Measurements from ENCODE around the gene BTN3A1. TPM values are rescaled to one million over a fixed set of nuclear protein-coding genes. Genes with fewer than 3 reads are reported as not detected.

Gene BTN3A1
- total RNA-seq, 1 experiment from 2014 or later, result 32.7 TPM

DNA sequence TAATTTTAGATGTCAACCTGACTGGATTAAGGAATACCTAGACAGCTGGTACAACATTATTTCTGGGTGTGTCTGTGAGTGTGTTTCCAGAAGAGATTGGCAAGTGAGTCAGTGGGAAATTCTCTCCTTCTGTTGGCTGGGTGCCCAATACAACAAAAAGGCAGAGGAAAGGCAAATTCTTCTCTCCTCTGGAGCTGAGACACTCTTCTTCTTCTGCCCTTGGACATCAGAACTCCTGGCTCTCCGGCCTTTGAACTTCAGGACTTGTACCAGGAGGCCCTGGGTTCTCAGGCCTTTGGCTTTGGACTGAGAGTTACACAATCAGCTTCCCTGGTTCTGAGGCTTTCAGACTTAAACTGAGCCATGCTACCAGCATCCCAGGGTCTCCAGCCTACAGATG lies 7.8 kb upstream of the BTN3A1 start:
- no peak for DNase-seq
- H3K79me2 ChIP-seq (ENCODE audit: low read length), result no peaks in the 10 kb centered on the region
- 0 out of 2 replicates have a peak, but pooled peaks cover 4% of the 10 kb centered on the region for H3K4me1 ChIP-seq (ENCODE audit: low read length)

GRCh38 chr6:26398555-26398954 lies 3.5 kb upstream of the BTN3A1 start:
- Histone ChIP-seq H3K79me2 (ENCODE audit: low read length) (peaks cover 10% of the 10 kb centered on the region), H3K36me3 (ENCODE audit: insufficient read depth, low read length) (no peaks in the 10 kb centered on the region), H3K9ac (ENCODE audit: low read length) (no peak overlapping the region), H3K27me3 (ENCODE audit: low read length) (no peaks in the 10 kb centered on the region), H3K4me3 (ENCODE audit: low read length) (no peak overlapping the region), H4K20me1 (ENCODE audit: insufficient read depth, low read depth, low read length) (no peaks in the 10 kb centered on the region), H3K4me2 (ENCODE audit: low read depth, low read length, poor library complexity, severe bottlenecking) (no peak overlapping the region), H3K27ac (ENCODE audit: low read length) (no peak overlapping the region), H3K4me1 (ENCODE audit: low read length) (peaks cover 29% of the 10 kb centered on the region), H2AFZ (ENCODE audit: low read length) (no peak overlapping the region), H3K9me3 (ENCODE audit: low read length) (no peaks in the 10 kb centered on the region), H3K9me2 (replicated peaks; ENCODE audit: insufficient read depth, low read length) (no peaks in the 10 kb centered on the region)
- no peak for DNase-seq

More for the DNA sequence above, 7.8 kb upstream of the BTN3A1 start:
- H4K20me1 ChIP-seq (ENCODE audit: insufficient read depth, low read depth, low read length), result no peaks in the 10 kb centered on the region
- H3K9me2 ChIP-seq (replicated peaks; ENCODE audit: insufficient read depth, low read length), result no peaks in the 10 kb centered on the region
- no peaks in the 10 kb centered on the region for H3K9me3 ChIP-seq (ENCODE audit: low read length)
- no peak overlapping the region for H3K4me2 ChIP-seq (ENCODE audit: low read depth, low read length, poor library complexity, severe bottlenecking)
- H2AFZ ChIP-seq (ENCODE audit: low read length), result no peak overlapping the region
- H3K36me3 ChIP-seq (ENCODE audit: insufficient read depth, low read length), result 0 out of 2 replicates have a peak, but pooled peaks cover 3% of the 10 kb centered on the region
- H3K27me3 ChIP-seq (ENCODE audit: low read length), result no peaks in the 10 kb centered on the region
- H3K4me3 ChIP-seq (ENCODE audit: low read length), result no peak overlapping the region
- H3K9ac ChIP-seq (ENCODE audit: low read length), result no peak overlapping the region
- no peak overlapping the region for H3K27ac ChIP-seq (ENCODE audit: low read length)

GRCh38 chr6:26400626-26401025 lies 1.4 kb upstream of the BTN3A1 start:
- Histone ChIP-seq H3K79me2 (ENCODE audit: low read length) (peaks cover 20% of the 10 kb centered on the region), H3K36me3 (ENCODE audit: insufficient read depth, low read length) (no peaks in the 10 kb centered on the region), H3K4me1 (ENCODE audit: low read length) (peaks cover 40% of the 10 kb centered on the region), H3K9me3 (ENCODE audit: low read length) (no peaks in the 10 kb centered on the region), H3K9ac (ENCODE audit: low read length) (peak overlapping the region; percentile 72; the same call in 1 of the 2 replicates), H3K9me2 (replicated peaks; ENCODE audit: insufficient read depth, low read length) (no peaks in the 10 kb centered on the region), H3K27ac (ENCODE audit: low read length) (peak overlapping the region; percentile 75; the same call in 1 of the 2 replicates), H3K4me3 (ENCODE audit: low read length) (no peak overlapping the region), H2AFZ (ENCODE audit: low read length) (peak overlapping the region; percentile 87), H3K27me3 (ENCODE audit: low read length) (no peaks in the 10 kb centered on the region), H4K20me1 (ENCODE audit: insufficient read depth, low read depth, low read length) (no peaks in the 10 kb centered on the region), H3K4me2 (ENCODE audit: low read depth, low read length, poor library complexity, severe bottlenecking) (peak overlapping the region; percentile 90)
- DNase-seq, result peak; percentile 82

DNA sequence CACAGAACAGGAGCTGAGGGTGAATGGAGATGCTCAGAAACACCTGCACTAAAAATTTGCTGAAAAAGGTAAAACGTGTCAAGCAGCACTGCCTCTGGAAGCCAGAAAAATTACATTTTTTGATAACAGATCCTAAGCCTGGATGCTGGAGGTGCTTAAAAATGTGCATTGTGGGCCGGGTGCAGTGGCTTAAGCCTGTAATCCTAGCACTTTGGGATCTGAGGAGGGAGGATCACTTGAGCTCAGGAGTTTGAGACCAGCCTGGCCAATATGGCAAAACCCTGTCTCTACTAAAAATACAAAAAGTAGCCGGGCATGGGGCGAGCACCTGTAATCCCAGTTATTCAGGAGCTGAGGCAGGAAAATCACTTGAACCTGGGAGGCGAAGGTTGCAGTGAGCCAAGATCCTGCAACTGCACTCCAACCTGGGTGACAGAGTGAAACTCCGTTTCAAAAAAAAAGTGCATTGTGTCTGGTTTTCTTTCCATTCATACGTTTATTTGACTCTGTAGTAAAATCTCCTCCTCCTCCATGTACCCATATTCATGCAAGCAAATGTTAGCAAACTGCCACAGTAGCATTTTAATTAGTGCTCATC lies 587 bp upstream of the BTN3A1 start:
- Histone ChIP-seq H3K4me2 (ENCODE audit: low read depth, low read length, poor library complexity, severe bottlenecking) (peak overlapping the region; percentile 90), H3K27me3 (ENCODE audit: low read length) (no peaks in the 10 kb centered on the region), H2AFZ (ENCODE audit: low read length) (peak overlapping the region; percentile 87), H3K27ac (ENCODE audit: low read length) (peak overlapping the region; percentile 75), H3K36me3 (ENCODE audit: insufficient read depth, low read length) (no peaks in the 10 kb centered on the region), H3K9ac (ENCODE audit: low read length) (peak overlapping the region; percentile 72), H3K9me2 (replicated peaks; ENCODE audit: insufficient read depth, low read length) (no peaks in the 10 kb centered on the region), H3K4me1 (ENCODE audit: low read length) (peaks cover 40% of the 10 kb centered on the region), H3K9me3 (ENCODE audit: low read length) (no peaks in the 10 kb centered on the region), H4K20me1 (ENCODE audit: insufficient read depth, low read depth, low read length) (no peaks in the 10 kb centered on the region), H3K79me2 (ENCODE audit: low read length) (peaks cover 20% of the 10 kb centered on the region), H3K4me3 (ENCODE audit: low read length) (peak overlapping the region; percentile 71)
- DNase-seq, result no peak

GRCh38 chr6:26403893-26404292 lies 1.8 kb downstream of the BTN3A1 start:
- no peak for DNase-seq
- H2AFZ ChIP-seq (ENCODE audit: low read length), result no peak overlapping the region
- no peaks in the 10 kb centered on the region for H4K20me1 ChIP-seq (ENCODE audit: insufficient read depth, low read depth, low read length)
- no peaks in the 10 kb centered on the region for H3K9me3 ChIP-seq (ENCODE audit: low read length)
- no peaks in the 10 kb centered on the region for H3K27me3 ChIP-seq (ENCODE audit: low read length)
- no peaks in the 10 kb centered on the region for H3K9me2 ChIP-seq (replicated peaks; ENCODE audit: insufficient read depth, low read length)
- peak overlapping the region; percentile 24; the same call in 1 of the 2 replicates for H3K4me3 ChIP-seq (ENCODE audit: low read length)
- peak overlapping the region; percentile 90 for H3K4me2 ChIP-seq (ENCODE audit: low read depth, low read length, poor library complexity, severe bottlenecking)
- peaks cover 20% of the 10 kb centered on the region for H3K79me2 ChIP-seq (ENCODE audit: low read length)
- H3K27ac ChIP-seq (ENCODE audit: low read length), result peak overlapping the region; percentile 29; the same call in 1 of the 2 replicates
- H3K4me1 ChIP-seq (ENCODE audit: low read length), result peaks cover 40% of the 10 kb centered on the region
- peak overlapping the region; percentile 9; the same call in 1 of the 2 replicates for H3K9ac ChIP-seq (ENCODE audit: low read length)
- H3K36me3 ChIP-seq (ENCODE audit: insufficient read depth, low read length), result peaks cover 6% of the 10 kb centered on the region

- Histone ChIP-seq H3K27ac (ENCODE audit: low read length) (no peak overlapping the region), H2AFZ (ENCODE audit: low read length) (no peak overlapping the region), H3K9me3 (ENCODE audit: low read length) (no peaks in the 10 kb centered on the region), H3K4me2 (ENCODE audit: low read depth, low read length, poor library complexity, severe bottlenecking) (peak overlapping the region; percentile 90), H4K20me1 (ENCODE audit: insufficient read depth, low read depth, low read length) (no peaks in the 10 kb centered on the region), H3K36me3 (ENCODE audit: insufficient read depth, low read length) (peaks cover 6% of the 10 kb centered on the region), H3K4me1 (ENCODE audit: low read length) (peaks cover 40% of the 10 kb centered on the region), H3K9ac (ENCODE audit: low read length) (no peak overlapping the region), H3K4me3 (ENCODE audit: low read length) (no peak overlapping the region; the same call in 1 of the 2 replicates), H3K9me2 (replicated peaks; ENCODE audit: insufficient read depth, low read length) (no peaks in the 10 kb centered on the region), H3K27me3 (ENCODE audit: low read length) (no peaks in the 10 kb centered on the region), H3K79me2 (ENCODE audit: low read length) (peaks cover 20% of the 10 kb centered on the region)
- DNase-seq, result peak; percentile 59
Measured at GRCh38 chr6:26404546-26404945, 2.5 kb downstream of the BTN3A1 start.

- Histone ChIP-seq H4K20me1 (ENCODE audit: insufficient read depth, low read depth, low read length) (no peaks in the 10 kb centered on the region), H3K9ac (ENCODE audit: low read length) (no peak overlapping the region), H3K4me1 (ENCODE audit: low read length) (peaks cover 33% of the 10 kb centered on the region), H3K9me3 (ENCODE audit: low read length) (no peaks in the 10 kb centered on the region), H3K9me2 (replicated peaks; ENCODE audit: insufficient read depth, low read length) (no peaks in the 10 kb centered on the region), H3K27ac (ENCODE audit: low read length) (no peak overlapping the region), H2AFZ (ENCODE audit: low read length) (no peak overlapping the region), H3K36me3 (ENCODE audit: insufficient read depth, low read length) (peaks cover 11% of the 10 kb centered on the region), H3K4me3 (ENCODE audit: low read length) (no peak overlapping the region), H3K4me2 (ENCODE audit: low read depth, low read length, poor library complexity, severe bottlenecking) (no peak overlapping the region), H3K79me2 (ENCODE audit: low read length) (peaks cover 5% of the 10 kb centered on the region; the same call in 1 of the 2 replicates), H3K27me3 (ENCODE audit: low read length) (no peaks in the 10 kb centered on the region)
- no peak for DNase-seq
Measured at GRCh38 chr6:26408828-26409730, 7.0 kb downstream of the BTN3A1 start.

GRCh38 chr6:26411751-26412150 lies 9.7 kb downstream of the BTN3A1 start:
- Histone ChIP-seq H3K9me3 (ENCODE audit: low read length) (no peaks in the 10 kb centered on the region; the same call in 1 of the 2 replicates), H3K9me2 (replicated peaks; ENCODE audit: insufficient read depth, low read length) (no peaks in the 10 kb centered on the region), H3K4me3 (ENCODE audit: low read length) (no peak overlapping the region), H3K36me3 (ENCODE audit: insufficient read depth, low read length) (peaks cover 11% of the 10 kb centered on the region), H3K4me2 (ENCODE audit: low read depth, low read length, poor library complexity, severe bottlenecking) (no peak overlapping the region), H4K20me1 (ENCODE audit: insufficient read depth, low read depth, low read length) (no peaks in the 10 kb centered on the region), H3K27ac (ENCODE audit: low read length) (no peak overlapping the region), H2AFZ (ENCODE audit: low read length) (no peak overlapping the region), H3K4me1 (ENCODE audit: low read length) (peaks cover 31% of the 10 kb centered on the region), H3K27me3 (ENCODE audit: low read length) (no peaks in the 10 kb centered on the region), H3K9ac (ENCODE audit: low read length) (no peak overlapping the region), H3K79me2 (ENCODE audit: low read length) (no peaks in the 10 kb centered on the region)
- DNase-seq, result no peak
